Testis (tissue), 3 donors: ENCODE data around the gene PERM1. TPM values are rescaled to one million over a fixed set of nuclear protein-coding genes. Genes with fewer than 3 reads are reported as not detected.

ENCODE experiments used
- DNase-seq: peaks from one replicate; pipeline ENCODE4 v3.0.0-alpha.2; 2019
- H3K27ac ChIP-seq, 2 donors: fragments of 200-600 bp; sonication (generic); one replicate each; pipeline ENCODE4 v1.5.1; 2019
- H3K27me3 ChIP-seq: fragments of 200-600 bp; sonication (generic); one replicate; pipeline ENCODE4 v1.5.1; 2019
- H3K36me3 ChIP-seq: fragments of 200-600 bp; sonication (generic); one replicate; pipeline ENCODE4 v1.5.1; 2017; ENCODE audit warnings: low read depth; ENCODE audit errors: missing control alignments
- H3K4me1 ChIP-seq: fragments of 200-600 bp; sonication (generic); one replicate; pipeline ENCODE4 v1.5.1; 2019
- H3K4me3 ChIP-seq, 2 donors: fragments of 200-600 bp; sonication (generic); one replicate each; pipeline ENCODE4 v1.5.1; 2017 to 2019
- H3K9me3 ChIP-seq: fragments of 200-600 bp; sonication (generic); one replicate; pipeline ENCODE4 v1.5.1; 2017
- CTCF ChIP-seq, 3 experiments: fragments of 450-650 bp in 2 of 3; fragments of 200-600 bp in 1 of 3; sonication (generic) in 1 of 3; IDR thresholded peaks; one replicate each; pipeline ENCODE4 v1.5.1; 2016 to 2019; ENCODE audit warnings: antibody characterized with exemption in 3 of 3, mild to moderate bottlenecking in 2 of 3, moderate library complexity in 1 of 3
- POLR2A ChIP-seq: fragments of 450-650 bp; IDR thresholded peaks from one replicate; pipeline ENCODE4 v1.6.1; 2017; ENCODE audit warnings: antibody characterized with exemption, mild to moderate bottlenecking, moderate library complexity
- WGBS, 2 donors: methylation state at CpG; one replicate each; pipeline ENCODE4 v1.1.5; 2018; 5-methylcytosine and 5-hydroxymethylcytosine counted together
- intact Hi-C: fragments of 100-400 bp; cut with DNase I; formaldehyde crosslinking; loops from one replicate; pipeline ENCODE4 v1.15.1; 2023; ENCODE audit warnings: low total_unique reads
- polyA plus RNA-seq: library from polyadenylated mRNA; stranded (reverse); fragments of 350-450 nt; fragmentation: Illumina TruSeq; extraction: RNeasy Lipid Tissue Mini Kit (QIAGEN cat#74804); gene quantifications from one replicate; pipeline ENCODE4 v1.2.3, GENCODE V29; 2014; ENCODE audit warnings: low read depth, low replicate concordance; ENCODE audit not compliant: insufficient read depth
- total RNA-seq, 2 donors: library from RNA; depleted of rRNA; stranded (reverse); fragments of >200 nt; gene quantifications; one replicate each; pipeline ENCODE4 v1.2.3, GENCODE V29; 2016

PERM1 gene
- total and polyA plus RNA-seq, 3 donors from 2014 or later: 0.65 to 4.9 (median 3.2) TPM

- no peak for DNase-seq
These were observed 22.0 kb downstream of the PERM1 start for GRCh38 chr1:959731-960362.

DNA sequence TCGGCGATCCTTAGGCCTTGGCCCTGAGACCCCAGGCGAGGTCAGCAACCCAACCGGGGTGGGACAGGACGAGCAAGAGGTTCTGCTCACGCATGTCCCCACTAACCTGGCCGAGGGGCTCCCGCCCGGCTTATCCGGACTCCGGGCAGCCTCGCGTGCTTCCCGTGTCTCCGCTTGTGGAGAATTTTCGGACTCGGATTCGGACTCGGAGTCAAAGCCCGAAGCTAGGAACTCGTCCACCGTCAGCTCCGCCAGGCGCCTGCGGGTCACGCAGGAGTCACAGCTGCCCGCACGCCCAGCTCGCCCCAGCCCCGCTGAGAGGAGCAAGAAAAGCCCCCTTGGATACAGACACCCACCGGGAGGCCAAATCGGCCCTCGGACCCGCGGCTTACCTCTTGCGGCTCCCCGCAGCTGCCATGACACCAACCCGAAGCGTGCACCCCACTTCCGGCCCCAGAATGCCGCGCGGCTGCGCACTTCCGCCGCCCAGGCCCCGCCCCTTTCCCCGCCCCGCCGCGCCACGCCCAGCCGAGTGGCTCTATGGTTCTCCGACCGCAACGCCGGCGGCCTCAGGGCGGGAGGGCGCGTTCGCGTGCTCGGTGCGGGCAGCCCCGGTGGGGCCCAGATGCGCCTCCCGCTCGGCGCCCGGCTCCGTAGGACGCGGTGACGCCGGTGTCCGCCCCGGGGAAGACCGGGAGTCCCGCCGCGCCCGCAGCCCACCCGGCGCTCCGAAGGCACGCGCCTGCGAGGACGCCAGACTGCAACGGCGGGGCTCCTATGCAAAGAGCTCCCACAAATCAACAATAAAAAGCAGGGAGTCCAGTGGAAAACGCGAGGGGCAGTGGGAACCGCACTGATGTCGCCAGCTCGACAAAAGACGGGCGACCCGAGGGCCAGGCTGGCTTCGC, 22.8 kb downstream of the PERM1 start, which contains the start of gene NOC2L:
NOC2L (minus strand) TSS at position 434 of the 908 bp plus-strand sequence; CDS start at position 418, 16 bp downstream.
- intact Hi-C loops: no loop called here
- TF ChIP-seq CTCF (IDR thresholded peaks at IDR 0.05): no peak
- no peak for TF ChIP-seq POLR2A
- H3K27me3 ChIP-seq: no peaks in the 10 kb centered on the region
- no peaks in the 10 kb centered on the region for H3K36me3 ChIP-seq
- peak within 1 kb of the TSS; percentile 98 for H3K4me3 ChIP-seq
- no peaks in the 10 kb centered on the region for H3K9me3 ChIP-seq
- H3K4me1 ChIP-seq: peaks cover 13% of the 10 kb centered on the region
- 0 to 10% methylated on average over 17 to 71 of the region's 101 CpGs for WGBS, 2 donors
- DNase-seq: peak; percentile 95
- peak within 1 kb of the TSS in 1 of 2 donors; percentile 24 for H3K27ac ChIP-seq

More at GRCh38 chr1:959731-960362, 22.0 kb downstream of the PERM1 start:
- Histone ChIP-seq H3K9me3 (no peaks in the 10 kb centered on the region), H3K36me3 (no peaks in the 10 kb centered on the region), H3K27me3 (no peaks in the 10 kb centered on the region), H3K27ac (peak overlapping the region in 1 of 2 donors; percentile 24), H3K4me3 (peak overlapping the region; percentile 98), H3K4me1 (peaks cover 13% of the 10 kb centered on the region)
- 11 to 17% methylated on average over 26 to 35 of the region's 57 CpGs for WGBS, 2 donors
- no peak for TF ChIP-seq CTCF (IDR thresholded peaks at IDR 0.05)
- no peak for TF ChIP-seq POLR2A
- intact Hi-C loops: no loop called here

- Histone ChIP-seq H3K9me3 (no peaks in the 10 kb centered on the region), H3K4me3 (no peak overlapping the region), H3K27ac (no peak overlapping the region), H3K36me3 (no peaks in the 10 kb centered on the region), H3K27me3 (no peaks in the 10 kb centered on the region), H3K4me1 (peaks cover 13% of the 10 kb centered on the region)
- intact Hi-C loops: no loop called here
- no peak for DNase-seq
- no peak for TF ChIP-seq POLR2A
- no peak for TF ChIP-seq CTCF (IDR thresholded peaks at IDR 0.05)
- 93 to 96% methylated on average over 11 of the region's 11 CpGs for WGBS, 2 donors
These were observed 25.3 kb downstream of the PERM1 start for GRCh38 chr1:956636-957035.

GRCh38 chr1:955474-955873, 26.4 kb downstream of the PERM1 start:
- H3K9me3 ChIP-seq: no peaks in the 10 kb centered on the region
- H3K36me3 ChIP-seq: no peaks in the 10 kb centered on the region
- DNase-seq: no peak
- no peak overlapping the region for H3K4me3 ChIP-seq
- intact Hi-C loops: no loop called here
- H3K4me1 ChIP-seq: peaks cover 13% of the 10 kb centered on the region
- WGBS, 2 donors: 85 to 92% methylated on average over 6 of the region's 6 CpGs
- H3K27me3 ChIP-seq: no peaks in the 10 kb centered on the region
- H3K27ac ChIP-seq: no peak overlapping the region
- no peak for TF ChIP-seq CTCF (IDR thresholded peaks at IDR 0.05)
